Stimulated activated naive CD4-positive, alpha-beta T cell treated with Interleukin-2 at 50 U/mL for 16 hours (primary cell): ENCODE results near the gene TKTL1.
"Not testable (repeated sequence)": the region's sequence is repeated elsewhere in the genome, so short reads cannot be mapped to it uniquely, and the experiment has no call there.

ENCODE experiments used
- DNase-seq: peaks from one replicate; lab custom pipeline; 2025; lab: John Stamatoyannopoulos, UW

TKTL1 gene

GRCh38 chrX:154343620-154344019, 48.0 kb downstream of the TKTL1 start:
- not testable (repeated sequence) for DNase-seq

DNA sequence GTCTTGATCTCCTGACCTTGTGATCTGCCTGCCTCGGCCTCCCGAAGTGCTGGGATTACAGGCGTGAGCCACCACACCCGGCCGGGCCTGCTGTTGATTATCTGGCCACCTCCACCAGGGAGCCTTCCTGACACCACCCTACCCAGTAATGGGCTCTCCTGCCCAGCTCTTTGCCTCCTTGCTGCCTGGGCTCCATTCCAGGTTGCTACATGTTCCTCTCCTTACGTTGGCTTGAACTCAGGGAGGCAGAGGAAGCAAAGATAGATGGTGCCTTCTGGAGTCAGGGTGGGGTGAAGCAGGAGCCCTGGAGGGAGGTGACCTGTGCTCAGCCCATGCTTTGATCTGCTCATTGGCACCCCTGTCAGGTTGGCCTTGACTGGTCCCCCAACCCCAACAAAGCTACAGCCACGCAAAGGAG, 52.5 kb downstream of the TKTL1 start:
- DNase-seq, result no peak

DNA sequence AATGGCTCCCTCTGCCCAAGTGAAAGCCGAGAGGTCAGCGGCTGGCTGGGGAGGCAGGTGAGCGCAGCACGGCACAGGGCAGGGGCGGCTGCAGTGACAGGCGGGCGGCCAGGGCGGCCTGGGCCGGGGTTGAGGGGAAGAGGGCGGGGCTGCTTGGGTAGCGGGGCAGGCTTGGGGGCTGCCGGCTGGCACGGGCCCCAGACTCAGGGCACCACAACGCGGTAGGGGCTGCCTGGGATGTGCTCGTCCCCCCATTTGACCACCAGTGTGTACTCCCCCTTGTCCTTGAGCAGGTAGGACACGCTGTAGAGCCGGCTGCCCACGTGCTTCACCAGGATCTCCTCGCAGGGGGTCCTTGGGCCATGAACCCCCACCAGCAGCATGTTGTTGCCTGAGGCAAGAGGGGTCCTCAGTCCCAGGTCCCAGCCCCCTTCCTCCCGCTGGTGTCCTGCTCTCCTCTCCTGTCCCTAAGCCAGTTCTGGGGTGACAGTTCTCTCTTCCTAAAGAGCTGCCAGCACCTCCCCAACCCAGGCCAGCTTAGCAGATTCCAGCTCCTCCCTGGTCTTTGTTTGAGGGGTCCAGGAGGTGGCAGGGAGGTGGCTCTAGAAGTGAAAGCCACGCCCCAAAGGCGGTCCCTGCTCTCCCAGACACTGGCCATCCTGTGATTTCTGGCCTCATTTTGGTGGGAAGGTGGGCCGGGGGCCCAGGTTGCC, 53.2 kb downstream of the TKTL1 start:
- no peak for DNase-seq

DNA sequence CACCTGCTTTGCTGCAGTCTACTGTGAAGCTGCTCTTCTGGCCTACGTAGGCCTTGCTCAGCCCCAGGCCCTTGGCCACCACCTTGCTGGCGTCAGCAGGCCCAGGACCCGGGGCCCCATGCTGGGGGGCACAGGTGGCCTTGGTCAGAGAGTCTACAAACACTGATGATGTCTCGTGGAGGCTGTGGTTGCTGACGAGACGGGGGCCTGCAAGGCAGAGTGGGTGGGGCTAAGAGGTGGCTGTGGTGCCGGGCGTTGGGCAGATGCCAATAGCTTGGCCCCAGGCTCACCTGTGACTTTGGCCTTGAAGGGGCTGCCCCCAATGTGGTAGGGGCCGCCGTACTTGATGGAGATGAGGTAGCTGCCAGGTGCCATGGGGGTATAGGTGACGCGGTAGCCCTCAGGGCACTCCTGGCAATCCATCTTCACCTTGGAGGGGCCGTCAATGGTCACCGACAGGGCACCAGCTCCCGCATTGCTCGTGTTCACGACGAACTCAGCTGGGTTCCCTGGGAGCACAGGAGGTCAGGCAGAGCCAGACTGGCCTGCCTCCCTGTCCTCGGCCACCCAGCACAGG, 53.9 kb downstream of the TKTL1 start:
- DNase-seq, result no peak

GRCh38 chrX:154349979-154350378, 54.4 kb downstream of the TKTL1 start:
- DNase-seq, result no peak

- no peak for DNase-seq
Observed at GRCh38 chrX:154350429-154351182, 55.0 kb downstream of the TKTL1 start.

DNA sequence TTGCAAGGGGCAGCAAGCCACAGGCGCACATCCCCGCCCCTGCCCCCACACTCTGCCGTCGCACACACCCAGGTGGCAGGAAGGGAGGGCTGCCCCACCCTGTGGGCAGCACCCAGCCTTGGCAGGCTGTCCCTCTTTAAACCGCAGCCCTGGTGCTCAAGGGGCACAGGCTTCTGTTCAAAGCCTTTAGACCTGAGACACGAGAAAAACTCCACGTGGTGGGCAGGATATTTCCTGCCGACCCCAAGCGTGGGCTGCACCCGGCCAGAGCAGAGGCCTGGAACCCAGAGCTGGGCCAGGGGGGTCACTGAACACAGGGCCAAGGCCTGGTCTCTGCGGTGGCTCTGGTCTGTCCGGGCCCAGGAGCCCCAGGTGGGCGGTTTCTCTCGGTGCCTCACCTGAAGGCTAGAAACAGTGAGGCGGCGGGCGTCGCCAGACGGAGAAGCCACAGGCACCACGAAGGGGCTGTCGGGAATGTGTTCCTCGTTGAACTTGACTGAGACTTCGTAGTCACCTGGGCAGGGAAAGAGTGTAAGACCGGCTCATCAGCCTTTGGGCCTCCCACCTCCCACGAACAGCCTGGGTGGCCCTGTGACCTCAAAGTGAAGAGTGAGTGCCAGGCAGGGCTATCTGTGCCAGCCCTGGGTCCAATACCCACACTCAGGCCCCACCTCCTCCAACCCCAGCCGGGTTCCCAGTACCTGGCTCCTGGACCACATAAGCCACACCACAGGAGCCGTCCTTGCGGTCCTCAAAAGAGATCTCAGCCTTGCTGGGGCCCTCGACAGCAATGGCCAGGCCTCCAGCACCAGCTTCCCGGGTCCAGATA, 55.8 kb downstream of the TKTL1 start:
- no peak for DNase-seq

DNA sequence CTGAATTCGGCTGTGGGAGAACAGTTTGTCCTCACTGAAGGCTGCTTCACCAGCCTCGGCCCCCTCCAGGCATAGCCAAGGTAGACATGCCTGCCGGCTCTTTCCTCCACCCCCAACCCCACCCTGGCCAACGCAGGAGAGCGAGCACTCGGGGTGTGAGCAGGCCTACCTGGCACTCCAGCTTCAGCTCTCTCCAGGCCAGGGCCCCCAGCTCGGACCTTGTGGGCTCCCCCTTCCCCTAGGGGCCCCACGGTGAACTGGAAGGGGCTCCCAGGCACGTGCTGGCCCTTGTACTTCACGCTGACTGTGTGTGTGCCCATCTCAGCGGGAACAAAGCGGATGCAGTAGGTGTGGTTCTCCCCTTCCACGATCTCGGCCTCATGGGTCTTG, 56.4 kb downstream of the TKTL1 start:
- no peak for DNase-seq

DNA sequence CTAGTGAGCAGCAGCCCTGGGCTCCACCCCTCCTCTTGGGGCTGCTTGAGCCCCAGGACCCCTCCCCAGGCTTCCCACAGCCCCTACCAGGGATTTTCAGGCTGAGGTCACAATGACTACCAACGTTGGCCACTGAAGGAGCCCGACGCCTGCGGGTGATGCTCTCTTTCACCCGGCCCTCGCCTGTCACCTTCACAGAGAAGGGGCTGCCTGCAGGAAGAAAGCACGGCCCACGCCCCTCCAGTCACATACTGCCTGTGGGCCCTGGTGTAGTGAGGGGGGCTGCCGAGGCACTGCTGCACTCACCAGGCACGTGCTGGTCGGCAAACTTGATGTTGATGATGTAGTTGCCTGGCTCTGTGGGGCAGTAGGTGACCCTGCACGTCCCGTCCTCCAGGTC, 56.9 kb downstream of the TKTL1 start:
- no peak for DNase-seq

DNA sequence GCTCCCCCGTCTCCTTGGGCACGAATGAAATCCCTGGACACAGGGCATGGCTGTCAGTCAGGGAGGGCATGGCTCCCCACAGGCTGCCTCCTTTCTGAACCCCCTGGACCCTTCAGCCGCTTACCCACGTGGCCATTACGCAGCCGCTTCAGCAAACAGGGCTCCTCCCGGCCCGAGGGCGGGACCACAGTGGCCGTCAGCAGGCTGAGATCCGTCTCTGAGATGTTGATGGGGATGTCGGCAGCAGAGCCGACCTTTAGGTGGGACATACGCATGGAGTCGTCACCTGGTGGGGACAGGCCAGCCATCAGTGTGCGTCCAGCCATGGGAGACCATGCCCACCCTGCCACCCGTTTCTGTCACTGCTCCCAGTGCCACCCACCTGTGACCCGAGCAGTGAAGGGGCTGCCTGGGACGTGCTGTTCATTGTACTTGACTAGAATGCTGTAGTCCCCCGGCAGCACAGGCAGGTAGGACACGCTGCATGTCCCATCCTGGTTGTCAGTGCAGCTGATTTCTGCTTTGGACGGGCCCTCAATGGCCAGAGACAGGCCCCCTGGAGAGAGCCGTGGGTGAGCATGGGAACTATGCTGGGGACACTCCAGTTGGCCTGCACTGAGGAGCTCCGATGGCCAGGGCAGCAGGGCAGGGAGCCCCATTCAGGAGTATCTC, 57.7 kb downstream of the TKTL1 start:
- no peak for DNase-seq

DNA sequence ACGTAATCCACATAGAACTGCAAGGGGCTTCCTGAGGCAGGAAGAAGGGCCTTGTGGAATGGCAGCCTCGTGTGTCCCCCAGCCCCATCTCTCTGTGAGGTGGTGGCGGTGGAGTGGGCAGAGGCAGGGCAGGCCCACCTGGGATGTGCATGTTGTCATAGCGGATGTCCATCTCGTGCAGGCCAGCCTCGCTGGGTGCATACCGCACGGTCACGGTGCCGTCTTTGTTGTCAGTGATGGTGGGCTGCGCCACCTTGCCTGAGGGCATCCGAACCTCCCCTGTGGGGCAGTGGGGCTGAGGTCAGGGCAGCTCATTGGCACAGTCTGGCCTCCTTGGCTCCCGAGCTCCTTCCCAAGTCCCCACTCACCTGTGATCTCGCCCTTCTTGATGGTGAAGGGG, 58.4 kb downstream of the TKTL1 start:
- DNase-seq, result no peak

- no peak for DNase-seq
Observed at GRCh38 chrX:154354516-154354915, 58.9 kb downstream of the TKTL1 start.

- DNase-seq, result no peak
Observed at GRCh38 chrX:154355094-154355775, 59.6 kb downstream of the TKTL1 start.

- no peak for DNase-seq
Observed at GRCh38 chrX:154355776-154356140, 60.2 kb downstream of the TKTL1 start.

GRCh38 chrX:154356596-154356995, 61.0 kb downstream of the TKTL1 start:
- DNase-seq, result no peak

GRCh38 chrX:154357205-154357604, 61.6 kb downstream of the TKTL1 start:
- DNase-seq, result no peak

- DNase-seq, result no peak
Observed at GRCh38 chrX:154358011-154358410, 62.4 kb downstream of the TKTL1 start.

DNA sequence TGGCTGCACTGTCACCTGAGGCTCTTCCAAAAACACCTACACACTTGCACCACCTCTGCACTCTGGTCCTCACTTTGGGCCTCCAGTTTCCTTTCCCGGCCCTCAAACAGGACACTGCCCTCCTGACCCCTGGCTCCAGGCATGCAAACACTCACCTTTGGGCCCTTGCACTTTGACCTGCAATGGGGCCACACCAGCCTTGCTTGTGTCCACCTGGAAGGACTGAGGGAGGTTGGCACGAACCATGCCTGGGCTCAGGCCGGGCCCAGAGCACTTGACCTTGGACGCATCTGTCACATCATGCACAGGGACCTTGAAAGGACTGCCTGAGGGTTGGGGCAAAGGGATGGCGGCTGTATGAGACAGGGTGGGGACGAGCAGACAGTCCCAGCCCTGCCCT, 63.2 kb downstream of the TKTL1 start:
- DNase-seq, result no peak

GRCh38 chrX:154359362-154360154, 64.0 kb downstream of the TKTL1 start:
- no peak for DNase-seq

DNA sequence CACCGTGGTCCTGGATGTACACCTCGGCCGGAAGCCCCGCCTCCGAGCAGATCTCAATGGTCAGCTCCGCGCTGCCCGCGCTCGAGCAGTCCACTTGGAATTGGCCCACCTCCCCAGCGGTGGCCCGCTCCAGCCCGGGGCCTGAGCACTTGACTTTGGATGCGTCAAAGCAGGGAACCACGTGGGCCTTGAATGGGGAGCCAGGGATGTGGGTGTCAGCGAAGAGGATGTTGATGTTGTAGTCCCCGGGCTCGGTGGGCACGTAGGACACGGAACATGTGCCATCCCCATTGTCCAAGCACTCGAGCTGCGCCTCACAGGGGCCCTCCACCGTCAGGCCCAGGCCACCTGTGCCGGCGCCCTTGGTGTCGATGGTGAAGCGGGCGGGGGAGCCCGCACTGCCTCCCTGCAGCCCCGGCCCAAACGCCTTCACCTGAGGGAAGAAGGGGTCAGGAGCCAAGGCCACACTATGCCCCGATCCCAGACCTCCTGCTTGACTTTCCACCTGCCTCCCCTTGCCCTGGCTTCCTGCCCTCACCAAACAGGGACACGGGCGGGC, 64.6 kb downstream of the TKTL1 start:
- DNase-seq, result no peak
